Measurements from ENCODE around the gene ANKRD53.

DNA sequence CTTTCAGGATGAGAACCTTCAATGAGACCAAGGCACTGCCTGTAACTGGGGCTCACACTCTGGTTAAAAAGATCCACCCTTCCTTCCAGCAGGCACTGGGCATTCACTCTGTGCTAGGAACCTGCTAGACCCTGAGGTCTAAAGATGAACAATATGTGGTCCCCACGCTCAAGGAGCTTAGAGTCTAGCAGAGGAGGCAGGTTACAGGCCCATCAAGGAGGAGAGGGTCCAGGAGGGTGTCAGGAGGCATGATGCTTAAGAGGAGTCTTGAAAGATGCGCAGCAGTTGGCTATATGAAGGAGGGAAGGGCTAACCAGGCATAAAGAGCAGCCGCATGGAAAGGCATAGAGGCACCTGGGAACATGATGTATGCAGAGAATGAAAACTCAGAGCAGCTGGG is 4.5 kb downstream of the ANKRD53 start:
- TF ChIP-seq, protein P1, sequence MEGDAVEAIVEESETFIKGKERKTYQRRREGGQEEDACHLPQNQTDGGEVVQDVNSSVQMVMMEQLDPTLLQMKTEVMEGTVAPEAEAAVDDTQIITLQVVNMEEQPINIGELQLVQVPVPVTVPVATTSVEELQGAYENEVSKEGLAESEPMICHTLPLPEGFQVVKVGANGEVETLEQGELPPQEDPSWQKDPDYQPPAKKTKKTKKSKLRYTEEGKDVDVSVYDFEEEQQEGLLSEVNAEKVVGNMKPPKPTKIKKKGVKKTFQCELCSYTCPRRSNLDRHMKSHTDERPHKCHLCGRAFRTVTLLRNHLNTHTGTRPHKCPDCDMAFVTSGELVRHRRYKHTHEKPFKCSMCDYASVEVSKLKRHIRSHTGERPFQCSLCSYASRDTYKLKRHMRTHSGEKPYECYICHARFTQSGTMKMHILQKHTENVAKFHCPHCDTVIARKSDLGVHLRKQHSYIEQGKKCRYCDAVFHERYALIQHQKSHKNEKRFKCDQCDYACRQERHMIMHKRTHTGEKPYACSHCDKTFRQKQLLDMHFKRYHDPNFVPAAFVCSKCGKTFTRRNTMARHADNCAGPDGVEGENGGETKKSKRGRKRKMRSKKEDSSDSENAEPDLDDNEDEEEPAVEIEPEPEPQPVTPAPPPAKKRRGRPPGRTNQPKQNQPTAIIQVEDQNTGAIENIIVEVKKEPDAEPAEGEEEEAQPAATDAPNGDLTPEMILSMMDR (IDR thresholded peaks at IDR 0.05; ENCODE audit: low read depth, low read length) = no peak
- no peak for TF ChIP-seq EZH2phosphoT487 (IDR thresholded peaks at IDR 0.05; ENCODE audit: low read depth)
